ENCODE results near the gene CEP350.

- TF ChIP-seq CTCF (CRISPR knock-in tag; IDR thresholded peaks at IDR 0.05): no peak
- TF ChIP-seq ZC3H4 (CRISPR knock-in tag; IDR thresholded peaks at IDR 0.05; ENCODE audit: borderline replicate concordance): no peak
- no peak for TF ChIP-seq TCF7 (IDR thresholded peaks at IDR 0.05; ENCODE audit: low read depth)
- TF ChIP-seq GTF2F1 (IDR thresholded peaks at IDR 0.05; ENCODE audit: low read length): no peak
- no peak for TF ChIP-seq PHF8 (CRISPR knock-in tag; IDR thresholded peaks at IDR 0.05)
- TF ChIP-seq SOX6 (IDR thresholded peaks at IDR 0.05): no peak
- TF ChIP-seq SOX6 (CRISPR knock-in tag; IDR thresholded peaks at IDR 0.05): no peak
- TF ChIP-seq EHMT2 (IDR thresholded peaks at IDR 0.05; ENCODE audit: borderline replicate concordance, low read depth, low read length): no peak
- TF ChIP-seq, protein P1, sequence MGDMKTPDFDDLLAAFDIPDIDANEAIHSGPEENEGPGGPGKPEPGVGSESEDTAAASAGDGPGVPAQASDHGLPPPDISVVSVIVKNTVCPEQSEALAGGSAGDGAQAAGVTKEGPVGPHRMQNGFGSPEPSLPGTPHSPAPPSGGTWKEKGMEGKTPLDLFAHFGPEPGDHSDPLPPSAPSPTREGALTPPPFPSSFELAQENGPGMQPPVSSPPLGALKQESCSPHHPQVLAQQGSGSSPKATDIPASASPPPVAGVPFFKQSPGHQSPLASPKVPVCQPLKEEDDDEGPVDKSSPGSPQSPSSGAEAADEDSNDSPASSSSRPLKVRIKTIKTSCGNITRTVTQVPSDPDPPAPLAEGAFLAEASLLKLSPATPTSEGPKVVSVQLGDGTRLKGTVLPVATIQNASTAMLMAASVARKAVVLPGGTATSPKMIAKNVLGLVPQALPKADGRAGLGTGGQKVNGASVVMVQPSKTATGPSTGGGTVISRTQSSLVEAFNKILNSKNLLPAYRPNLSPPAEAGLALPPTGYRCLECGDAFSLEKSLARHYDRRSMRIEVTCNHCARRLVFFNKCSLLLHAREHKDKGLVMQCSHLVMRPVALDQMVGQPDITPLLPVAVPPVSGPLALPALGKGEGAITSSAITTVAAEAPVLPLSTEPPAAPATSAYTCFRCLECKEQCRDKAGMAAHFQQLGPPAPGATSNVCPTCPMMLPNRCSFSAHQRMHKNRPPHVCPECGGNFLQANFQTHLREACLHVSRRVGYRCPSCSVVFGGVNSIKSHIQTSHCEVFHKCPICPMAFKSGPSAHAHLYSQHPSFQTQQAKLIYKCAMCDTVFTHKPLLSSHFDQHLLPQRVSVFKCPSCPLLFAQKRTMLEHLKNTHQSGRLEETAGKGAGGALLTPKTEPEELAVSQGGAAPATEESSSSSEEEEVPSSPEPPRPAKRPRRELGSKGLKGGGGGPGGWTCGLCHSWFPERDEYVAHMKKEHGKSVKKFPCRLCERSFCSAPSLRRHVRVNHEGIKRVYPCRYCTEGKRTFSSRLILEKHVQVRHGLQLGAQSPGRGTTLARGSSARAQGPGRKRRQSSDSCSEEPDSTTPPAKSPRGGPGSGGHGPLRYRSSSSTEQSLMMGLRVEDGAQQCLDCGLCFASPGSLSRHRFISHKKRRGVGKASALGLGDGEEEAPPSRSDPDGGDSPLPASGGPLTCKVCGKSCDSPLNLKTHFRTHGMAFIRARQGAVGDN (CRISPR knock-in tag; IDR thresholded peaks at IDR 0.05): no peak
- TF ChIP-seq ZBTB7A (CRISPR knock-in tag; IDR thresholded peaks at IDR 0.05): no peak
- TF ChIP-seq FOXA3 (CRISPR knock-in tag; IDR thresholded peaks at IDR 0.05): no peak
- TF ChIP-seq, protein P2, sequence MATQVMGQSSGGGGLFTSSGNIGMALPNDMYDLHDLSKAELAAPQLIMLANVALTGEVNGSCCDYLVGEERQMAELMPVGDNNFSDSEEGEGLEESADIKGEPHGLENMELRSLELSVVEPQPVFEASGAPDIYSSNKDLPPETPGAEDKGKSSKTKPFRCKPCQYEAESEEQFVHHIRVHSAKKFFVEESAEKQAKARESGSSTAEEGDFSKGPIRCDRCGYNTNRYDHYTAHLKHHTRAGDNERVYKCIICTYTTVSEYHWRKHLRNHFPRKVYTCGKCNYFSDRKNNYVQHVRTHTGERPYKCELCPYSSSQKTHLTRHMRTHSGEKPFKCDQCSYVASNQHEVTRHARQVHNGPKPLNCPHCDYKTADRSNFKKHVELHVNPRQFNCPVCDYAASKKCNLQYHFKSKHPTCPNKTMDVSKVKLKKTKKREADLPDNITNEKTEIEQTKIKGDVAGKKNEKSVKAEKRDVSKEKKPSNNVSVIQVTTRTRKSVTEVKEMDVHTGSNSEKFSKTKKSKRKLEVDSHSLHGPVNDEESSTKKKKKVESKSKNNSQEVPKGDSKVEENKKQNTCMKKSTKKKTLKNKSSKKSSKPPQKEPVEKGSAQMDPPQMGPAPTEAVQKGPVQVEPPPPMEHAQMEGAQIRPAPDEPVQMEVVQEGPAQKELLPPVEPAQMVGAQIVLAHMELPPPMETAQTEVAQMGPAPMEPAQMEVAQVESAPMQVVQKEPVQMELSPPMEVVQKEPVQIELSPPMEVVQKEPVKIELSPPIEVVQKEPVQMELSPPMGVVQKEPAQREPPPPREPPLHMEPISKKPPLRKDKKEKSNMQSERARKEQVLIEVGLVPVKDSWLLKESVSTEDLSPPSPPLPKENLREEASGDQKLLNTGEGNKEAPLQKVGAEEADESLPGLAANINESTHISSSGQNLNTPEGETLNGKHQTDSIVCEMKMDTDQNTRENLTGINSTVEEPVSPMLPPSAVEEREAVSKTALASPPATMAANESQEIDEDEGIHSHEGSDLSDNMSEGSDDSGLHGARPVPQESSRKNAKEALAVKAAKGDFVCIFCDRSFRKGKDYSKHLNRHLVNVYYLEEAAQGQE (IDR thresholded peaks at IDR 0.05; ENCODE audit: borderline replicate concordance in 1 of 2, low read depth in 1 of 2, low read length in 2 of 2): no peak
- TF ChIP-seq TBP (CRISPR knock-in tag; IDR thresholded peaks at IDR 0.05): no peak
Observed at GRCh38 chr1:180040034-180040433, 85.4 kb downstream of the CEP350 start.
